Posterior cingulate gyrus (tissue), 11 donors: ENCODE measurements around the gene GATAD1.
"Not testable (repeated sequence)": the region's sequence is repeated elsewhere in the genome, so short reads cannot be mapped to it uniquely, and the experiment has no call there.

ENCODE experiments used
- DNase-seq, 10 donors: peaks; one replicate each; pipeline versions ENCODE4 v3.0.0 to v3.0.0-alpha.2; 2020 to 2021; ENCODE audit warnings: mixed read lengths in 3 of 10
- intact Hi-C: fragments of 100-400 bp; cut with DNase I; formaldehyde crosslinking; loops from one replicate; pipeline ENCODE4 v1.15.1; 2023

GATAD1 gene

DNA sequence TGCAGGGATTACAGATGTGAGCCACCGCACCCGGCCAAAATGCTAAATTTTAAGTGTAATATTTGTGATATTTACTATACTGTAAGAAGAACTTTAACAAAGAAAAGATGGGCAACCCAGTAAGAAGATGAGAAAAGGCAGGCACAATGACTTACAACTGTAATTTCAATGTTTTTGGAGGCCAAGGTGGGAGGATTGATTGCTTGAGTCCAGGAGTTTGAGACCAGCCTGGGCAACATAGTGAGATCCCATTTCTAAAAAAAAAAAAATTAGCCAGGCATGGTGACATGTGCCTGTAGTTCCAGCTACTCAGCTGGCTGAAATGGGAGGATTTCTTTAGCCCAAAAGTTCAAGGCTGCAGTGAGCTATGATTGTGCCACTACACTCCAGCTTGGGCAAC is 11.7 kb upstream of the GATAD1 start:
- no peak for DNase-seq
- intact Hi-C loops = no loop called here

DNA sequence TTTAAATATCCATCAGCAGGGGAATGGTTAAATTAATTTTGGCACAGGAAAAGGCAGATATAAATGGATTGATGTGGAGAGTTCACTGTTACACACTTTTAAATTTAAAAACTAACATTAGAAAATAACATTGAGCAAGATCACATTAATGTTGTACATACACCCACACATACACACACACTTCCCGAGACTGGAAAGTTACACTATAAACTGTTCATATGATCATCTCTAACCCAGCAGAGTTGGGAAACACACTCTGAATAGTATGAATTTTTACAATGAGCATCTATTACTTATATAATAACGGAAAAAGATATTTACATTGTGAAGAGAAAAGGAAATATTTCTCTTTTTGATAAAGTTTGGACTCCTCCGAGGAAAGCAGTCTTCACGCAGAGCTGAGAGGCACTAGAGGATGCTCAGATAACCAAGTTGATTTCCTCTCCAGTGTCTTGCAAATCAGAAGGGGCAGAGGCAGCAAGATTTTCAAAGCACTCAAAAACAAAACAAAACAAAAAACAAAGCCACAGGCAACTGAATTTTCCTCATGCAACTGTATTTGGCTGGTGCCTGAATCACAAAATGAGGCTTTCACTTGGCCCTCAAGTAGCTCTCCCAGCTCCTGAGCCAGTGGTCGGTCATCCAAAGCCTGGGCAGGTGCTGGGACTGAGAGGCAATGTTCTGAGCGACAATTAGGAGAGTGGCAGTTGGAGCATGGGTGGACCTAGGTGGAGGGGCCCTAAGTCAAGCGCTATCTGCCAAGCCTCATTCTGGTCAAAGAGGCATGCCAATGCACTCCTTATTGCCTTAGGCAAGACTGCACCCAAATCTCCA is 10.5 kb upstream of the GATAD1 start:
- intact Hi-C loops = no loop called here
- DNase-seq = no peak

DNA sequence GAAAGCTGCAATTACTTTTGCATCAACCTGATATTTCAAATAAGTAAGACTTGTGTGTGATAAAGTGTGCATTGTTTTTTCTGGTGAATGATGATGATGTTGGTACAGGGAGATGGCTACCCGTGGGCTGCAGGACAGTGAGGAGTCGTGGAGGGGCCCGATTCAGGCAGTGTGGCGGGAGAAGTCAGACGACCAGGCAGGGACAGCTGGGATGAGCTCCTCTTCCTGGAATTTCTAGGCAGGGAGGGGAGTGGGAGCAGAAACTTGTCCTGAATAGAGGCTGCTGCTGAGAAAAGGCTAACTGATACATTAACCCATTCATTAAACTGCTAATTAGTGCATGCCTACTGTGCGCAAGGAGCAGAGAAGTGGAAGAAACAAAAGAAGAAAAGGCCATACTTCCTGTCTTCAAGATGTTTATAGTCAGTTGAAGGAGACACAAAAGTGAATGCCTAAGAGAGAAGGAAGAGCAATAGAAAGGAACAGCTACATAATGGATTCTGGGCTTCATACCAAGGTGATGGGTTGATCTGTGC is 9.3 kb upstream of the GATAD1 start:
- intact Hi-C loops = no loop called here
- no peak for DNase-seq

DNA sequence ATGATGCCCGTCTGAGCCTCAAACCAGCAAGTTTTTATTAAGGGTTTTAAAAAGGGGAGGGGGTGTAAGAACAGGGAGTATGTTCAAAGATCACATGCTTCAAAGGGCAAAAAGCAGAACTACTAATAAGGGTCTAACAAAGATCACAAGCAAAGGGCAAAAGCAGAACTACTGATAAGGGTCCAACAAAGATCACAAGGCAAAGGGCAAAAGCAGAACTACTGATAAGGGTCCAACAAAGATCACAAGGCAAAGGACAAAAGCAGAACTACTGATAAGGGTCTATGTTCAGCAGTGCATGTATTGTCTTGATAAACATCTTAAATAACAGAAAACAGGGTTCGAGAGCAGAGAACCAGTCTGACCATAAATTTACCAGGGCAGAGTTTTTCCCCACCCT is 4.6 kb upstream of the GATAD1 start:
- DNase-seq = not testable (repeated sequence)
- intact Hi-C loops = loop anchor here (10.0 kb wide), 1 partner anchor 612 kb away; no protein-coding TSS in a partner anchor

- intact Hi-C loops = loop anchor here (1.0 to 10.0 kb wide), 6 partner anchors 23 to 615 kb away; partner anchors contain the start of genes ANKIB1, CYP51A1, KRIT1 and MTERF1
- peak in 4 of 10 donors; percentile 11 to 82 (median 14) for DNase-seq
Observed at GRCh38 chr7:92446869-92447344, 375 bp upstream of the GATAD1 start.

- intact Hi-C loops = loop anchor here (2.0 to 10.0 kb wide), 5 partner anchors 81 to 616 kb away; partner anchors contain the start of genes ANKIB1, CYP51A1, KRIT1 and PEX1
- peak in 4 of 10 donors; percentile 31 to 49 (median 40) for DNase-seq
Observed at GRCh38 chr7:92448205-92448747, 994 bp downstream of the GATAD1 start.

GRCh38 chr7:92451645-92452044 is 4.4 kb downstream of the GATAD1 start:
- no peak for DNase-seq
- intact Hi-C loops = no loop called here

DNA sequence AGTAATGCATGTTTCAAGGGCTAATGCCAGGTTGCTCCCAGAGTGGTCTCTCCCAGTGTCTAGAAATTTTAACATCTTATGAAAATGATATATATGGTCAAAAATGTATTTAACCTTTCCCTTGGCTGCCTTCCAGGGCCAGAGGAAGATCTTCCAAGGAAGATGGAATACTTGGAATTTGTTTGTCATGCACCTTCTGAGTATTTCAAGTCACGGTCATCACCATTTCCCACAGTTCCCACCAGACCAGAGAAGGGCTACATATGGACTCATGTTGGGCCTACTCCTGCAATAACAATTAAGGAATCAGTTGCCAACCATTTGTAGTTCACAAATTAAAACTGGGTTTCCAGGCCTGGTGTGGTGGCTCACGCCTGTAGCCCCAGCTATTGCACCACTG is 9.0 kb downstream of the GATAD1 start:
- intact Hi-C loops = no loop called here

GRCh38 chr7:92460109-92460508 is 12.8 kb downstream of the GATAD1 start:
- intact Hi-C loops = no loop called here
- no peak for DNase-seq

More for the DNA sequence above, 9.0 kb downstream of the GATAD1 start:
- no peak for DNase-seq

DNA sequence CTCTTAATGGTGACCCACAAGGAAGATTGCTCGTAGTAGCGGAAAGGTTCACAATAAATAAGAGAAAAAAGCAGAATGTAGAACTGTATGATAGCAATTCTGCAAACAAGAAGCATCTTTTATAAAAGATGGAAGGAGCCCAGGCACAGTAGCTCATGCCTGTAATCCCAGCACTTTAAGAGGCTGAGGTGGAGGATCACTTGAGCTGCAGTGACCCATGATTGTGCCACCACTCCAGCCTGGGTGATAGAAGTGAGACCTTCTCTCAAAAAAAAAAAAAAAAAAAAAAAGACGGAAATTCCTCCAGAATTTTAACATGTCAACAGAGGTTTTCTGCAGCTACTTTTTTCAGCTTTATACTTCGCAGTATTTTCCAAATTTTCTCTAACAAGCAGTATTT is 13.2 kb downstream of the GATAD1 start:
- intact Hi-C loops = no loop called here
- DNase-seq = no peak

DNA sequence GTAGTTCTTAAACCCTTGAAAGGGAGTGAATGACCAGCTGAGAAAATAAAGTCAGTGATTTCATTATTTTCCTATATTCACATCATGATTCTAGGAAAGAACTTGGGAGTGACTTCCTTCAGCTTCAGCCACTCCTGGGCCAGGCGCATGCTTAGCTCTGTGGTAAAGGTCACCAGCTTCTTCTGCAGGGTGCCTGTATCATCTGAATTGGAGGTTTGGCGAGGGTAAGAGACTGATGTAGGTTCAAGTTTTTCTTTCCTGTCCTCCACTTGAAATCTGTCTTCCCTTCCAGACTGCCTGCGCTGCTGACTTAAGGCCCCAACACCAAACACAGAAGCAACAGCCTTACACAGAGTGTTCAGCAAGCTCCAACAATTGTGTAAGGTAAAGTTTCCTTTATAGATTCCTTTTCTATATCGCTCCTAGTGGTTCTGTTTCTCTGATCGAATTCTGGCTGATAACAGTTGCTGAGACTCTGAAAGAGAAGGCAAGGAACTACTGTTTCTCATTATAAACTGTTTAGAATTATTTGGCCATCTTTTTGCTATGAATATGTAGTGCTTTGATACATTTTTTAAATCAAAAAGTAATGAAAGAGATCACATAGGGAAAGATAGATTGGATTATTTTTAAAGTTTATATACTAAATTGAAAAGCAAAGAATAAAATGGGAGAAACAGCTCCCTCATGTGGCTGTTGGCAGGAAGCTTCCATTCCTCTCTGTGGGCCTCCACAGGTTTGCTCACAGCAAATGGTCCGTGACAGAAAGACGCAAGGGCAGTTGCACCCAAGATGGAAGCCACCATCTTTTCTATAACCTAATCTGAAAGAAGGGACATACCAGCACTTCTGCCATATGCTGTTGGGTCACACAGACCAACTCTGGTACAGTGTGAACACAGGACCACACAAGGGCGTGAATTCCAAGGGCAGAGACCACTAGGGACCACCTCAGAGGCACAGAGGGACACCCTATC is 14.0 kb downstream of the GATAD1 start:
- DNase-seq = peak in 2 of 10 donors; percentile 8 to 15
- intact Hi-C loops = no loop called here

DNA sequence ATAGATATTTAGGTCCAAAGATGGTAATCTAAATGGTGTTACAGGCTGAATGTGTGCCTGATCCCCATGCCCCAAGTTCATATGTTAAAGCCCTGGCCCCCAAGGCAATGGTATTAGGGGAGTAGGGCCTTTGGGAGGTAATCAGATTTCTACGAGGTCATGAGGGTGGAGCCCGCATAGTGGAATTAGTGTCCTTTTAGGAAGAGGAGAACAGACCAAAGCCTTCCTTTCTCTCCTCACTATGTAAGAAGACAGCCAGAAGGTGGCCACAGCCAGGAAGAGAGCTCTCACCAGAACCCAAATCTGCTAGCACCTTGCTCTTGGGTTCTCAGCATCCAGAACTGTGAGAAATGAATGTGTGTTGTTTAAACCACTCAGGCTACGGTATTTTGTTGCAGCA is 15.3 kb downstream of the GATAD1 start:
- DNase-seq = no peak
- intact Hi-C loops = no loop called here

DNA sequence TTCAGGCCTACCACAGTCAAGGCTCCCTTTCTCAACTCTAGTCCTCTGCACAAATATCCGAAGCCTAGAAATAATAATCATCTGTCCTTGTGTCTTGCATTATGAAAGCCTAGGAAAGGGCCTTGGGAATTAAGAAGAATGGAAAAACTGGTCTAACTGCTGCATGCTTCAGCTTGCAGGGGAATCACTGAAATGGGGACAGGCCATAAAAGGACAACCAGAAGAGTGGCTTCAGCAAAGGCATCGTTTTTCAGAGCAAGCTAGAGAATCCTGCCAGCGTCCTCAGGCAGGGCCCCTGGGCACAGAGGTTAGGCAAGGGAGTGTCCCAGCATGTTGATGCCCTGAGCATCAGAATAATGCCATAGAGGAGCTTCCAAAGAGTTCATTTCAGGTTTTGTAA is 17.2 kb downstream of the GATAD1 start:
- no peak for DNase-seq
- intact Hi-C loops = no loop called here

DNA sequence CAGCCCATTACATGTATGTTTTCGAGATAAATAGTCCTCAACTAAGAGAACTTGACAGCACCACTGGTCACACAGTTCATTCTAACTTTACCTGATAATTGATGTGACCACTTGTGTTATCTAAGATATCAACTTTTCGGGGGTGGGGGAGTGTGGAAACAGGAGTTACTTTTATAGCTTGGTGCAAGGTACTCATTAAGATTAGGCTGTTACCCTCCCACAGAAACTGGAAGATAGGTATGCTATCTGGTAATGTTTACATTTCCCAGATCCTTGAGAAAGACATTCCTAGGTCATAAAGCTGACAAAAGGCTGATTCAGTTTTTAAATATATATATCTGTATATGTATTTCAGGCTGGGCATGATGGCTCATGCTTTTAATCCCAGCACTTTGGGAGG is 19.4 kb downstream of the GATAD1 start:
- intact Hi-C loops = no loop called here
- DNase-seq = no peak

GRCh38 chr7:92468589-92468988 is 21.3 kb downstream of the GATAD1 start:
- DNase-seq, intact Hi-C loops: not testable (repeated sequence)

GRCh38 chr7:92473989-92474388 is 26.7 kb downstream of the GATAD1 start:
- intact Hi-C loops, DNase-seq: not testable (repeated sequence)

GRCh38 chr7:92475261-92475770 is 28.0 kb downstream of the GATAD1 start:
- DNase-seq, intact Hi-C loops: not testable (repeated sequence)

DNA sequence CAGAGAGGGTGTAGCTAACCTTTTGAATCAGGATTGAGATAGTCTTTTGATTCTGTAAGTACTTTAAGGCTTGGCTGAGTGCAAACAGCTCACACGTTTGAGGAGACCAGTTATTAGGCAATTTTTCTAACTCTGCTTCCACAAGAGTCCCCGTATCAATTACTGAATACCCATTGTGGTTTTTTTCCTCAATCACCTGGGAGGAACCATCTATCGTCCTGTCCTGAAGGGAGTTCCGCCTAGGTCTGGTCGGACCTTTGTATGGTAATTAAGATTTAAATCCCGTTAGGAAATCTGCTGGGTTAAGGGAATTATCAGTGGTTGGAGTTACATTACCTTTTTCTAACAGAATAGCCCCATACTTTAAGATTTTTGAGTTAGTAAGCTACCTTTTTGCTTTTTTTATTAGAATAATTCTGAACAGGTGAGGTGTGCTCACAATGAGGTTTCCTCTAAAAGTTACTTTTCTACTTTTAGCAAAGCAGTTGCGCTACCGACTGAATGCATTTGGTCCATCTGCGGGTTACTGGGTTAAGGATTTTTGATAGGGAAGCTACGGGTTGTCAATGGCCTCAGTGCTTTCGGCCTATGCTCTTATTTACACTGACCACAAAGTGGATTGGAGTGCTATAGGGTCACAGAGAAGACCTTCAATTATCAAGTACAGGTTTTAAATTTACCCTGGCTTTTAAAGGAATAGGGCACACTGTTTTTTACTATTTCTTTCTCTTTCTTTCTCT is 28.7 kb downstream of the GATAD1 start:
- DNase-seq, intact Hi-C loops: not testable (repeated sequence)

GRCh38 chr7:92477681-92478080 is 30.4 kb downstream of the GATAD1 start, which contains the start of gene ERVW-1:
Gene ERVW-1, minus strand, starts transcription at chr7:92477946. Its CDS starts 7,565 bp downstream, at chr7:92470381.
- intact Hi-C loops, DNase-seq: not testable (repeated sequence)
